ENCODE results near the gene DMD. TPM values are rescaled to one million over a fixed set of nuclear protein-coding genes. Genes with fewer than 3 reads are reported as not detected.

DMD gene
- total and polyA plus RNA-seq, 7 donors: 2.5 to 260 (median 183) TPM

DNA sequence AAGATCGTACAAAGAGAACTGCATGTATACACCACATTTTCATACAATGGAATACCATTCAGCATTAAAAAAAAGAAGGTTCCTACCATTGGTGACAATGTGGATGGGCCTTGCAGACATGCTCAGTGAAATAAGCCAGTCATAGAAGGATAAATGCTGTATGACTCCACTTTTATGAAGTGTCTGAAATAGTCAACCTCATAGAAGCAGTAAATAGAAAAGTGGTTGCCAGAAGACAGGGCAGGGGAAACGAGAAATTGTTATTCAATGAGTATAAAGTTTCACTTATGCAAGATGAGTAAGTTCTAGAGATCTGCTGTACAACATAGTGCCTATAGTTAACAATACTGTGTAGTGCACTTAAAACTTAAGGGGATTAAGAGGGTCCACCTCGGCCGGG is 1882.1 kb downstream of the DMD start:
- 92 to 95% methylated on average over 4 of the region's 4 CpGs for WGBS, 2 donors

GRCh38 chrX:31323658-31324057 is 1887.7 kb downstream of the DMD start:
- Histone ChIP-seq H3K27me3 (no peaks in the 10 kb centered on the region), H3K4me3 (no peak overlapping the region), H3K9me3 (no peaks in the 10 kb centered on the region), H3K36me3 (no peaks in the 10 kb centered on the region), H3K4me1 (peaks cover 0 to 15% (median 0%) of the 10 kb centered on the region in 4 donors), H3K27ac (no peak overlapping the region)
- no peak for DNase-seq
- intact Hi-C loops (cut with DNase I): no loop called here
- WGBS, 2 donors: 17 to 47% methylated on average over 4 of the region's 4 CpGs
- TF ChIP-seq POLR2AphosphoS5 (IDR thresholded peaks at IDR 0.05) (no peak), CTCF (IDR thresholded peaks at IDR 0.05) (no peak), EP300 (IDR thresholded peaks at IDR 0.05) (no peak), POLR2A (IDR thresholded peaks at IDR 0.05) (no peak)

More for the DNA sequence above, 1882.1 kb downstream of the DMD start:
- Histone ChIP-seq H3K36me3 (no peaks in the 10 kb centered on the region), H3K9me3 (no peaks in the 10 kb centered on the region), H3K4me3 (no peak overlapping the region), H3K27ac (no peak overlapping the region), H3K27me3 (no peaks in the 10 kb centered on the region), H3K4me1 (peaks cover 0 to 8% (median 0%) of the 10 kb centered on the region in 4 donors)
- intact Hi-C loops (cut with DNase I): no loop called here
- TF ChIP-seq POLR2AphosphoS5 (IDR thresholded peaks at IDR 0.05) (no peak), CTCF (IDR thresholded peaks at IDR 0.05) (no peak), POLR2A (IDR thresholded peaks at IDR 0.05) (no peak), EP300 (IDR thresholded peaks at IDR 0.05) (no peak)
- no peak for DNase-seq

GRCh38 chrX:31320740-31321139 is 1890.6 kb downstream of the DMD start:
- no peaks in the 10 kb centered on the region for H3K27me3 ChIP-seq
- DNase-seq: no peak
- TF ChIP-seq POLR2AphosphoS5 (IDR thresholded peaks at IDR 0.05) (no peak), POLR2A (IDR thresholded peaks at IDR 0.05) (no peak), CTCF (IDR thresholded peaks at IDR 0.05) (no peak), EP300 (IDR thresholded peaks at IDR 0.05) (no peak)
- no peak overlapping the region for H3K27ac ChIP-seq
- H3K9me3 ChIP-seq: no peaks in the 10 kb centered on the region
- WGBS, 2 donors: 92 to 100% methylated on average over 1 of the region's 1 CpG
- no peaks in the 10 kb centered on the region for H3K36me3 ChIP-seq
- intact Hi-C loops (cut with DNase I): no loop called here
- peaks cover 0 to 15% (median 0%) of the 10 kb centered on the region in 4 donors for H3K4me1 ChIP-seq
- H3K4me3 ChIP-seq: no peak overlapping the region

GRCh38 chrX:31319586-31319985 is 1891.8 kb downstream of the DMD start:
- intact Hi-C loops (cut with DNase I): no loop called here
- no peak overlapping the region for H3K4me3 ChIP-seq
- H3K36me3 ChIP-seq: no peaks in the 10 kb centered on the region
- no peak for DNase-seq
- peak overlapping the region in 3 of 4 donors; percentile 15 to 44 (median 31) for H3K27ac ChIP-seq
- no peaks in the 10 kb centered on the region for H3K9me3 ChIP-seq
- 74 to 86% methylated on average over 2 of the region's 2 CpGs for whole genome bisulfite sequencing, 2 donors
- H3K27me3 ChIP-seq: no peaks in the 10 kb centered on the region
- TF ChIP-seq POLR2A (IDR thresholded peaks at IDR 0.05): no peak
- no peak for TF ChIP-seq CTCF (IDR thresholded peaks at IDR 0.05)
- no peak for TF ChIP-seq EP300 (IDR thresholded peaks at IDR 0.05)
- TF ChIP-seq POLR2AphosphoS5 (IDR thresholded peaks at IDR 0.05): no peak
- H3K4me1 ChIP-seq: peaks cover 0 to 19% (median 2%) of the 10 kb centered on the region in 4 donors

GRCh38 chrX:31318866-31319265 is 1892.5 kb downstream of the DMD start:
- no peaks in the 10 kb centered on the region for H3K36me3 ChIP-seq
- peaks cover 0 to 23% (median 2%) of the 10 kb centered on the region in 4 donors for H3K4me1 ChIP-seq
- 85 to 86% methylated on average over 4 of the region's 4 CpGs for WGBS, 2 donors
- no peak overlapping the region for H3K27ac ChIP-seq
- no peak overlapping the region for H3K4me3 ChIP-seq
- TF ChIP-seq POLR2A (IDR thresholded peaks at IDR 0.05) (no peak), POLR2AphosphoS5 (IDR thresholded peaks at IDR 0.05) (no peak), CTCF (IDR thresholded peaks at IDR 0.05) (no peak), EP300 (IDR thresholded peaks at IDR 0.05) (no peak)
- H3K9me3 ChIP-seq: no peaks in the 10 kb centered on the region
- DNase-seq: no peak
- intact Hi-C loops (cut with DNase I): no loop called here
- no peaks in the 10 kb centered on the region for H3K27me3 ChIP-seq

All from sigmoid colon (tissue), 7 donors.